ENCODE data around the gene KIF1B.

- TF ChIP-seq, protein P1, sequence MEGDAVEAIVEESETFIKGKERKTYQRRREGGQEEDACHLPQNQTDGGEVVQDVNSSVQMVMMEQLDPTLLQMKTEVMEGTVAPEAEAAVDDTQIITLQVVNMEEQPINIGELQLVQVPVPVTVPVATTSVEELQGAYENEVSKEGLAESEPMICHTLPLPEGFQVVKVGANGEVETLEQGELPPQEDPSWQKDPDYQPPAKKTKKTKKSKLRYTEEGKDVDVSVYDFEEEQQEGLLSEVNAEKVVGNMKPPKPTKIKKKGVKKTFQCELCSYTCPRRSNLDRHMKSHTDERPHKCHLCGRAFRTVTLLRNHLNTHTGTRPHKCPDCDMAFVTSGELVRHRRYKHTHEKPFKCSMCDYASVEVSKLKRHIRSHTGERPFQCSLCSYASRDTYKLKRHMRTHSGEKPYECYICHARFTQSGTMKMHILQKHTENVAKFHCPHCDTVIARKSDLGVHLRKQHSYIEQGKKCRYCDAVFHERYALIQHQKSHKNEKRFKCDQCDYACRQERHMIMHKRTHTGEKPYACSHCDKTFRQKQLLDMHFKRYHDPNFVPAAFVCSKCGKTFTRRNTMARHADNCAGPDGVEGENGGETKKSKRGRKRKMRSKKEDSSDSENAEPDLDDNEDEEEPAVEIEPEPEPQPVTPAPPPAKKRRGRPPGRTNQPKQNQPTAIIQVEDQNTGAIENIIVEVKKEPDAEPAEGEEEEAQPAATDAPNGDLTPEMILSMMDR (IDR thresholded peaks at IDR 0.05), result peak; percentile 38
- no peak for TF ChIP-seq EZH2 (IDR thresholded peaks at IDR 0.05; ENCODE audit: borderline replicate concordance, insufficient read depth, low read depth, low read length, poor library complexity, severe bottlenecking)
These were observed 127.7 kb downstream of the KIF1B start for GRCh38 chr1:10338047-10338446.

All from B cell (primary cell).